Naive thymus-derived CD4-positive, alpha-beta T cell (primary cell): Measurements from ENCODE around the gene ACO1. TPM values are rescaled to one million over a fixed set of nuclear protein-coding genes. Genes with fewer than 3 reads are reported as not detected.
A peak's percentile ranks its signal among the peaks of the same experiment; 100 is the strongest.

Experiments used
- ATAC-seq: fragments of 150-1000 bp; cut with Tn5 transposase; 2 replicates; pipeline ENCODE4 v1.10.0; 2021; ENCODE audit warnings: mild to moderate bottlenecking, moderate library complexity
- CTCF ChIA-PET: fragments of 350-600 bp; sonication (Branson Sonifier 250); formaldehyde crosslinking; loops from one replicate; lab custom pipeline; 2021; ENCODE audit warnings: antibody characterized with exemption; lab: Charles Lee
- POLR2A ChIA-PET: fragments of 350-600 bp; sonication (Branson Sonifier 250); formaldehyde crosslinking; loops from one replicate; lab custom pipeline; 2021; ENCODE audit warnings: antibody characterized with exemption, inconsistent platforms; lab: Charles Lee
- DNase-seq, 9 donors: peaks; one replicate each; pipeline versions ENCODE4 v3.0.0 to v3.0.0-alpha.2; 2020 to 2022; ENCODE audit warnings: mixed read lengths in 1 of 9
- H3K27ac ChIP-seq: one replicate; pipeline ENCODE4 v1.7.0; 2013; ENCODE audit warnings: mild to moderate bottlenecking, low read depth, low read length, moderate library complexity
- H3K27me3 ChIP-seq, 2 donors: one replicate each; pipeline ENCODE4 v1.7.0; 2013; ENCODE audit warnings: low read length in 2 of 2, mild to moderate bottlenecking in 2 of 2, moderate library complexity in 2 of 2; ENCODE audit not compliant: control insufficient read depth in 2 of 2, insufficient read depth in 2 of 2
- H3K36me3 ChIP-seq, 3 experiments: 1 replicate in 2 of 3; 2 replicates in 1 of 3; pipeline ENCODE4 v1.7.0; 2013; ENCODE audit warnings: low read length in 3 of 3, mild to moderate bottlenecking in 3 of 3, moderate library complexity in 1 of 3; ENCODE audit not compliant: insufficient read depth in 3 of 3, control insufficient read depth in 2 of 3
- H3K4me1 ChIP-seq, 2 donors: one replicate each; pipeline ENCODE4 v1.7.0; 2013; ENCODE audit warnings: low read length in 2 of 2, mild to moderate bottlenecking in 2 of 2, moderate library complexity in 1 of 2; ENCODE audit not compliant: control insufficient read depth in 2 of 2, insufficient read depth in 2 of 2
- H3K4me3 ChIP-seq: 2 replicates; pipeline ENCODE4 v1.7.0; 2013; ENCODE audit warnings: mild to moderate bottlenecking, low read length
- H3K9me3 ChIP-seq, 3 experiments: 1 replicate in 2 of 3; 2 replicates in 1 of 3; pipeline ENCODE4 v1.7.0; 2013; ENCODE audit warnings: low read length in 3 of 3; ENCODE audit not compliant: control insufficient read depth in 2 of 3
- H3K27ac Mint-ChIP-seq, 9 donors: one replicate each; pipeline ENCODE4 v1.8.0; 2020 to 2022; ENCODE audit warnings: mixed read lengths in 9 of 9, mild to moderate bottlenecking in 8 of 9, moderate library complexity in 5 of 9, inconsistent platforms in 2 of 9
- H3K27me3 Mint-ChIP-seq, 5 donors: one replicate each; pipeline ENCODE4 v1.8.0; 2021 to 2022; ENCODE audit warnings: mixed read lengths in 5 of 5, mild to moderate bottlenecking in 1 of 5
- H3K36me3 Mint-ChIP-seq, 5 donors: one replicate each; pipeline ENCODE4 v1.8.0; 2020 to 2022; ENCODE audit warnings: mixed read lengths in 5 of 5, mild to moderate bottlenecking in 3 of 5, inconsistent platforms in 1 of 5
- H3K4me1 Mint-ChIP-seq, 7 donors: one replicate each; pipeline ENCODE4 v1.8.0; 2020 to 2022; ENCODE audit warnings: mixed read lengths in 7 of 7, mild to moderate bottlenecking in 3 of 7, inconsistent platforms in 1 of 7
- H3K4me3 Mint-ChIP-seq, 10 donors: one replicate each; pipeline ENCODE4 v1.8.0; 2020 to 2022; ENCODE audit warnings: mild to moderate bottlenecking in 10 of 10, mixed read lengths in 10 of 10, moderate library complexity in 6 of 10, inconsistent platforms in 2 of 10
- H3K9me3 Mint-ChIP-seq, 11 donors: one replicate each; pipeline ENCODE4 v1.8.0; 2020 to 2022; ENCODE audit warnings: mixed read lengths in 11 of 11, mild to moderate bottlenecking in 4 of 11, inconsistent platforms in 1 of 11, moderate library complexity in 1 of 11
- intact Hi-C, 2 donors: fragments of 100-400 bp; cut with micrococcal nuclease; formaldehyde crosslinking; loops; one replicate each; pipeline ENCODE4 v1.15.1; 2023
- polyA plus RNA-seq, 2 donors: library from polyadenylated mRNA; unstranded; fragments of 300-500 nt; fragmentation: Illumina TruSeq; gene quantifications; one replicate each; pipeline ENCODE4 v1.2.3, GENCODE V29; 2021
- total RNA-seq, 6 experiments: library from RNA in 5 of 6; stranded (reverse) in 5 of 6; gene quantifications; 1 replicate in 5 of 6; 2 replicates in 1 of 6; pipeline ENCODE4 v1.2.3 and lab custom pipeline; 2021 to 2026

ACO1 gene
- total and polyA plus RNA-seq, 7 experiments from 2014 or later = 4.7 to 12.3 (median 9.6) TPM

DNA sequence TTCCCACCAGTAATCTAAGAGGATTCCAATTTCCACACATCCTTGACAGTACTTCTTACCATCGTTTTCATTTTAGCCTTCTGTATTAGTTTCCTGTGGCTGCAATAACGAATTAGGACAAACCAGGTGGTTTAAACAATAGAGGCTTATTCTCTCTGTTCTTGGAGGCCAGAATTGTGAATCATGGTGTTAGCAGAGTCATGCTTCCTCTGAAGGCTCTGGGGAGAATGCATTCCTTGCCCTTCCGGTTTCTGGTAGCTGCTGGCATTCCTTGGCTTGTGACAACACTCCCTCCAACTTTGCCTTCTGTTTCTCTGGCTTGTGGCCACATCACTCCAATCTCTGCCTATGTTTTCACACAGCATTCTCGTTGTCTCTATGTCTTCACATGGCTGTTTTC lies 118.0 kb downstream of the ACO1 start:
- H3K27me3 Mint-ChIP-seq = no peaks in the 10 kb centered on the region
- H3K36me3 Mint-ChIP-seq = peaks cover 5 to 31% (median 20%) of the 10 kb centered on the region in 5 donors
- Histone ChIP-seq H3K4me3 (no peak overlapping the region), H3K4me1 (peaks cover 0 to 3% of the 10 kb centered on the region in 2 donors), H3K27ac (no peak overlapping the region), H3K36me3 (peaks cover 6 to 29% (median 12%) of the 10 kb centered on the region in 3 experiments), H3K9me3 (no peaks in the 10 kb centered on the region), H3K27me3 (no peaks in the 10 kb centered on the region)
- peak overlapping the region in 4 of 9 donors; percentile 23 to 81 (median 47) for H3K27ac Mint-ChIP-seq
- intact Hi-C loops = no loop called here
- peaks cover 0 to 24% (median 11%) of the 10 kb centered on the region in 7 donors for H3K4me1 Mint-ChIP-seq
- DNase-seq (no peak), ATAC-seq (no peak)
- POLR2A ChIA-PET = interaction anchor here (1.0 to 1.6 kb wide), 2 partner anchors 23 to 118 kb away, joined by 3 to 7 read pairs; partner anchors contain the start of gene ACO1
- CTCF ChIA-PET = interaction anchor here (1.0 kb wide), 1 partner anchor 123 kb away, joined by 3 read pairs; no protein-coding TSS in a partner anchor
- H3K4me3 Mint-ChIP-seq = no peak overlapping the region
- H3K9me3 Mint-ChIP-seq = no peaks in the 10 kb centered on the region

DNA sequence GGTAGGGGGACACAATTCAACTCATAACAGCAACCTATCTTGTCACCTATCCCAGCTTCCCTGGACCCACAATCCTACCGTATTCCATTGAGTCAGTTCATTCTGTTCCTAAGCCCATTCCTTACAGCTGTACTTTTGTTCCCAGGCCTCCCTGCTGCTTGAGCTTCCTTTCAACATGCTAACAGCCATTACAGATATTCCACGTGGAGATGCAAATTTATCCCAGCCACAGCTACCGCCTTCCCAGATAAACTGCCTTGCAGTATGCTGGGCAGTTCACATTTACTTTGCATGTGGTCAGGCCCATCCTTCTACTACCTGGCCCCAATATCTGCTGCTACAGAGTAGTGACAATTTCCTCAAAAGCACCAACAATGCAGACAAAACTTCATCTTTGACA lies 118.6 kb downstream of the ACO1 start:
- peaks cover 5 to 29% (median 18%) of the 10 kb centered on the region in 5 donors for H3K36me3 Mint-ChIP-seq
- H3K36me3 ChIP-seq = peaks cover 6 to 26% (median 12%) of the 10 kb centered on the region in 3 experiments
- no peak overlapping the region for H3K27ac ChIP-seq
- peaks cover 0 to 3% of the 10 kb centered on the region in 2 donors for H3K4me1 ChIP-seq
- no peak for ATAC-seq
- CTCF ChIA-PET = interaction anchor here (1.0 kb wide), 1 partner anchor 124 kb away, joined by 3 read pairs; no protein-coding TSS in a partner anchor
- no peaks in the 10 kb centered on the region for H3K9me3 ChIP-seq
- peak overlapping the region in 3 of 9 donors; percentile 61 to 81 (median 74) for H3K27ac Mint-ChIP-seq
- H3K4me3 ChIP-seq = no peak overlapping the region
- intact Hi-C loops = no loop called here
- H3K9me3 Mint-ChIP-seq = no peaks in the 10 kb centered on the region
- POLR2A ChIA-PET = interaction anchor here (1.0 to 1.6 kb wide), 2 partner anchors 22 to 119 kb away, joined by 3 to 7 read pairs; partner anchors contain the start of gene ACO1
- DNase-seq = no peak
- peaks cover 0 to 27% (median 11%) of the 10 kb centered on the region in 7 donors for H3K4me1 Mint-ChIP-seq
- H3K27me3 Mint-ChIP-seq = no peaks in the 10 kb centered on the region
- no peaks in the 10 kb centered on the region for H3K27me3 ChIP-seq
- H3K4me3 Mint-ChIP-seq = no peak overlapping the region

Other genes with a start within 250 kb of the ACO1 start
- 10 to 100 TPM in 4 of 5 experiments, 1 to 10 TPM in 1; 8.6 to 29.6 (median 26.8) TPM for gene RIGI, start 141.6 kb downstream of the ACO1 start, total RNA-seq
- 10 to 100 TPM; 12.6 to 17.3 TPM for gene RIGI, start 141.6 kb downstream of the ACO1 start, polyA plus RNA-seq
- 10 to 100 TPM; 15.1 to 38.5 (median 25.7) TPM for gene SMIM27, start 167.7 kb downstream of the ACO1 start, total RNA-seq
- 100 to 1,000 TPM in 1 of 2 donors, 10 to 100 TPM in 1; 41.3 to 108 TPM for gene SMIM27, start 167.7 kb downstream of the ACO1 start, polyA plus RNA-seq
- 10 to 100 TPM; 12.1 to 27.3 (median 22.5) TPM for gene TOPORS, start 167.9 kb downstream of the ACO1 start, total RNA-seq
- gene TOPORS, start 167.9 kb downstream of the ACO1 start, polyA plus RNA-seq = 10 to 100 TPM; 24.4 to 24.7 TPM
- gene NDUFB6, start 188.5 kb downstream of the ACO1 start, total RNA-seq = 10 to 100 TPM; 10.4 to 45.1 (median 14.5) TPM
- 10 to 100 TPM; 35.0 to 75.9 TPM for gene NDUFB6, start 188.5 kb downstream of the ACO1 start, polyA plus RNA-seq